Neural cell (in vitro differentiated cells): ENCODE results near the gene SGK2.

Experiments used
- EP300 ChIP-seq: fragments of 450-650 bp; conservative IDR thresholded peaks from 2 replicates; pipeline ENCODE4 v1.6.1; 2014; ENCODE audit warnings: antibody characterized with exemption, mild to moderate bottlenecking, moderate library complexity; ENCODE audit not compliant: poor library complexity, severe bottlenecking
- EZH2 ChIP-seq: fragments of 200-600, 300-800 bp; shearing (Covaris generic), sonication (generic); IDR thresholded peaks from 2 replicates; pipeline ENCODE4 v1.6.1; 2014; ENCODE audit warnings: antibody characterized with exemption, low read length, borderline replicate concordance, mild to moderate bottlenecking; ENCODE audit not compliant: insufficient read depth, poor library complexity, severe bottlenecking
- MXI1 ChIP-seq: fragments of 450-650 bp; conservative IDR thresholded peaks from 2 replicates; pipeline ENCODE4 v1.6.1; 2014; ENCODE audit warnings: antibody characterized with exemption, mild to moderate bottlenecking; ENCODE audit not compliant: poor library complexity, severe bottlenecking
- SMC3 ChIP-seq: fragments of 450-650 bp; conservative IDR thresholded peaks from 2 replicates; pipeline ENCODE4 v1.6.1; 2014; ENCODE audit warnings: antibody characterized with exemption, mild to moderate bottlenecking, moderate library complexity; ENCODE audit not compliant: poor library complexity
- TAF1 ChIP-seq: IDR thresholded peaks from 2 replicates; pipeline ENCODE4 v1.6.1; 2012; ENCODE audit warnings: low read depth
- TF ChIP-seq, protein P1 (sequence below): fragments of 450-650 bp; IDR thresholded peaks from 2 replicates; pipeline ENCODE4 v1.5.1; 2014; ENCODE audit warnings: antibody characterized with exemption, mild to moderate bottlenecking, moderate library complexity; ENCODE audit not compliant: poor library complexity, severe bottlenecking

DNA sequence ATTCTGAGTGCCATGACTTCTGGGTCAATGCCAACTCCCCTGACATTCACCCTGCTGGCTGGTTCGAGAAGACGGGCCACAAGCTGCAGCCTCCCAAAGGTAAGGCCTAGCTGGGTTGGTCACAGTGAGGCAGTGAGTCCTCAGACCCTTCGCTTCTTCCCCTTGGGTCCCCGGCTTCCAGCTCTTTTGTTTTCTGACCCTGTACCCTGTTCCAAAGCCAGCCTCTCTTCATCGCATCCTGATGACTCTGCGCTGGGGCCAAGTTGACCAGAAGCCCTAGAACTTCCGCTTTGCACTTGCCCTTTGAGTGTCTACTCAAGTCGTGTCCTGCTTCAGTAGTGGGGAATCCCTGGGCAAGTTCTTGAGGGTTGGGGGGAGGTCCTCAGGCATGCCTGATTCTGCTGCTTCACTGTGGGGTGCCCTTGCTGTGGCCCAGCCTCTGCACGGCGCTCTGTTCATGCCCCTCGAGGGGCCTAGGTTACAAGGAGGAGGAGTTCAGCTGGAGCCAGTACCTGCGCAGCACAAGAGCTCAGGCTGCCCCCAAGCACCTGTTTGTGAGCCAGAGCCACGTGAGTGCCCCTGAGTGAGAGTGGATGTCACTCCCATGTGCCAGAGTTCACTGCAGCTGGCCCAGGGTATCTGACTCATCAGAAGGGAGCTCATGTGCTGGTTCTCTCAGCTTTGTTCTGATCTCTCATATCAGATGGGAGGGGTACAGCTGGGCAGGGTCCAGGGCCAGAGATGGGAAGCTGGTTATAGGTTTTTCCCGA is 28.3 kb upstream of the SGK2 start:
- TF ChIP-seq TAF1 (no peak), SMC3 (no peak), MXI1 (no peak), EP300 (no peak), EZH2 (no peak)
- TF ChIP-seq, protein P1, sequence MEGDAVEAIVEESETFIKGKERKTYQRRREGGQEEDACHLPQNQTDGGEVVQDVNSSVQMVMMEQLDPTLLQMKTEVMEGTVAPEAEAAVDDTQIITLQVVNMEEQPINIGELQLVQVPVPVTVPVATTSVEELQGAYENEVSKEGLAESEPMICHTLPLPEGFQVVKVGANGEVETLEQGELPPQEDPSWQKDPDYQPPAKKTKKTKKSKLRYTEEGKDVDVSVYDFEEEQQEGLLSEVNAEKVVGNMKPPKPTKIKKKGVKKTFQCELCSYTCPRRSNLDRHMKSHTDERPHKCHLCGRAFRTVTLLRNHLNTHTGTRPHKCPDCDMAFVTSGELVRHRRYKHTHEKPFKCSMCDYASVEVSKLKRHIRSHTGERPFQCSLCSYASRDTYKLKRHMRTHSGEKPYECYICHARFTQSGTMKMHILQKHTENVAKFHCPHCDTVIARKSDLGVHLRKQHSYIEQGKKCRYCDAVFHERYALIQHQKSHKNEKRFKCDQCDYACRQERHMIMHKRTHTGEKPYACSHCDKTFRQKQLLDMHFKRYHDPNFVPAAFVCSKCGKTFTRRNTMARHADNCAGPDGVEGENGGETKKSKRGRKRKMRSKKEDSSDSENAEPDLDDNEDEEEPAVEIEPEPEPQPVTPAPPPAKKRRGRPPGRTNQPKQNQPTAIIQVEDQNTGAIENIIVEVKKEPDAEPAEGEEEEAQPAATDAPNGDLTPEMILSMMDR: no peak
